Calu3 (cell line): ENCODE results near the gene MYO18B. TPM values are rescaled to one million over a fixed set of nuclear protein-coding genes. Genes with fewer than 3 reads are reported as not detected.

Source experiments
- BruUV-seq: library from RNA; stranded (reverse); fragments of 400-500 nt; replicated peaks from 2 replicates; lab custom pipeline; 2021; lab: Mats Ljungman, UMichigan
- CTCF ChIA-PET: fragments of 300-600 bp; sonication (Branson Sonifier 250); formaldehyde crosslinking; loops from one replicate; lab custom pipeline; 2022; ENCODE audit warnings: antibody characterized with exemption; lab: Charles Lee
- DNase-seq: peaks from one replicate; pipeline ENCODE4 v3.0.0; 2022
- H3K27ac Mint-ChIP-seq: one replicate; pipeline ENCODE4 v1.8.0; 2022; ENCODE audit warnings: mixed read lengths; ENCODE audit not compliant: unreplicated experiment
- H3K27me3 Mint-ChIP-seq: one replicate; pipeline ENCODE4 v1.8.0; 2022; ENCODE audit warnings: mixed read lengths; ENCODE audit not compliant: unreplicated experiment
- H3K36me3 Mint-ChIP-seq: one replicate; pipeline ENCODE4 v1.8.0; 2022; ENCODE audit warnings: mild to moderate bottlenecking, moderate library complexity, mixed read lengths; ENCODE audit not compliant: insufficient read depth, unreplicated experiment
- H3K4me1 Mint-ChIP-seq: one replicate; pipeline ENCODE4 v1.8.0; 2022; ENCODE audit warnings: mild to moderate bottlenecking, low read depth, mixed read lengths; ENCODE audit not compliant: unreplicated experiment
- H3K4me3 Mint-ChIP-seq: one replicate; pipeline ENCODE4 v1.8.0; 2022; ENCODE audit warnings: mild to moderate bottlenecking, low read depth, moderate library complexity, mixed read lengths; ENCODE audit not compliant: unreplicated experiment
- H3K9me3 Mint-ChIP-seq: one replicate; pipeline ENCODE4 v1.8.0; 2022; ENCODE audit warnings: low read depth, mixed read lengths; ENCODE audit not compliant: unreplicated experiment
- CTCF ChIP-seq: fragments of 200-600 bp; IDR thresholded peaks from one replicate; pipeline ENCODE4 v1.8.0; 2022; ENCODE audit warnings: antibody characterized with exemption; ENCODE audit not compliant: unreplicated experiment
- intact Hi-C: fragments of 100-400 bp; cut with micrococcal nuclease; formaldehyde crosslinking; loops from one replicate; pipeline ENCODE4 v1.10.0; 2022; ENCODE audit not compliant: unreplicated experiment
- total RNA-seq: library from RNA; stranded (reverse); gene quantifications from 2 replicates; pipeline ENCODE4 v1.2.3, GENCODE V29; 2022

Gene MYO18B
- total RNA-seq, 1 experiment from 2014 or later, result 0.59 TPM

- H3K27me3 Mint-ChIP-seq, result peaks cover 89% of the 10 kb centered on the region
- H3K4me3 Mint-ChIP-seq, result no peak overlapping the region
- no peaks in the 10 kb centered on the region for H3K36me3 Mint-ChIP-seq
- no TSS peak for BruUV-seq
- H3K4me1 Mint-ChIP-seq, result no peaks in the 10 kb centered on the region
- intact Hi-C loops, result no loop called here
- CTCF ChIA-PET, result no interaction called here
- no peak overlapping the region for H3K27ac Mint-ChIP-seq
- TF ChIP-seq CTCF, result no peak
- H3K9me3 Mint-ChIP-seq, result no peaks in the 10 kb centered on the region
- DNase-seq, result no peak
Measured at GRCh38 chr22:25814685-25815084, 72.7 kb downstream of the MYO18B start.

GRCh38 chr22:25815561-25815960 is 73.6 kb downstream of the MYO18B start:
- no TSS peak for BruUV-seq
- intact Hi-C loops, result no loop called here
- DNase-seq, result no peak
- Mint-ChIP-seq H3K4me1 (no peaks in the 10 kb centered on the region), H3K36me3 (no peaks in the 10 kb centered on the region), H3K27ac (no peak overlapping the region), H3K27me3 (peaks cover 94% of the 10 kb centered on the region), H3K4me3 (no peak overlapping the region), H3K9me3 (no peaks in the 10 kb centered on the region)
- CTCF ChIA-PET, result no interaction called here
- no peak for TF ChIP-seq CTCF

GRCh38 chr22:25816522-25817059 is 74.6 kb downstream of the MYO18B start:
- no peak for TF ChIP-seq CTCF
- Mint-ChIP-seq H3K4me3 (no peak overlapping the region), H3K27me3 (peaks cover 97% of the 10 kb centered on the region), H3K27ac (no peak overlapping the region), H3K9me3 (peaks cover 2% of the 10 kb centered on the region), H3K4me1 (no peaks in the 10 kb centered on the region), H3K36me3 (no peaks in the 10 kb centered on the region)
- no peak for DNase-seq
- no TSS peak for BruUV-seq
- CTCF ChIA-PET, result no interaction called here
- intact Hi-C loops, result no loop called here

- H3K27ac Mint-ChIP-seq, result no peak overlapping the region
- peaks cover 2% of the 10 kb centered on the region for H3K9me3 Mint-ChIP-seq
- no peak overlapping the region for H3K4me3 Mint-ChIP-seq
- no peak for TF ChIP-seq CTCF
- no TSS peak for BruUV-seq
- H3K36me3 Mint-ChIP-seq, result no peaks in the 10 kb centered on the region
- CTCF ChIA-PET, result interaction anchor here (0.7 kb wide), 1 partner anchor 496 kb away, joined by 3 read pairs; no protein-coding TSS in a partner anchor
- peaks cover 97% of the 10 kb centered on the region for H3K27me3 Mint-ChIP-seq
- no peaks in the 10 kb centered on the region for H3K4me1 Mint-ChIP-seq
- DNase-seq, result no peak
- intact Hi-C loops, result no loop called here
Measured at GRCh38 chr22:25817092-25817943, 75.3 kb downstream of the MYO18B start.
